GM19099 (cell line): ENCODE results near the gene SPEN.

Source experiments
- POLR2A ChIP-seq: IDR thresholded peaks from 3 replicates; pipeline ENCODE4 v1.6.1; 2011; ENCODE audit warnings: low read depth; ENCODE audit not compliant: insufficient read length; ENCODE audit errors: extremely low read depth

SPEN gene

GRCh38 chr1:15988856-15989736, 141.6 kb downstream of the SPEN start:
- no peak for TF ChIP-seq POLR2A

- TF ChIP-seq POLR2A: no peak
Measured at GRCh38 chr1:15989776-15990175, 142.3 kb downstream of the SPEN start.
